K562 (cell line): Measurements from ENCODE around the gene KIF14. TPM values are rescaled to one million over a fixed set of nuclear protein-coding genes. Genes with fewer than 3 reads are reported as not detected.

ENCODE experiments used
- ATAC-seq: fragments of 200-7000 bp; cut with Tn5 transposase; 3 replicates; pipeline ENCODE4 v1.9.1; 2020; ENCODE audit warnings: moderate library complexity
- BruUV-seq: library from RNA; stranded (reverse); fragments of 400-500 nt; replicated peaks from 2 replicates; lab custom pipeline; 2021; lab: Mats Ljungman, UMichigan
- CTCF ChIA-PET: fragments of 300-600 bp; formaldehyde crosslinking; extraction: SDS; loops from one replicate; lab custom pipeline; 2021; ENCODE audit warnings: low intra/inter-chr PET ratio; lab: Yijun Ruan, JAX
- POLR2A ChIA-PET: fragments of 300-600, 350-650 bp; sonication (Branson Sonifier 250); formaldehyde crosslinking; extraction: SDS; loops from one replicate; lab custom pipeline; 2021; ENCODE audit warnings: antibody characterized with exemption, inconsistent platforms; lab: Yijun Ruan, JAX
- DNase-seq, 4 experiments: peaks; one replicate each; pipeline versions ENCODE4 v3.0.0 to v3.0.0-alpha.2; 2011 to 2018; ENCODE audit warnings: low spot score in 3 of 4, mixed read lengths in 3 of 4; ENCODE audit errors: extremely low read depth in 1 of 4
- FAIRE-seq: peaks from 2 replicates; lab custom pipeline; 2011; peaks lifted over from hg19 to GRCh38; lab: Jason Lieb, UNC
- H2AFZ ChIP-seq: 2 replicates; pipeline ENCODE4 v1.6.0; 2011; ENCODE audit warnings: low read depth, low read length, control low read depth, inconsistent platforms
- H3K27ac ChIP-seq: fragments of 200-600 bp; 3 replicates; pipeline ENCODE4 v1.8.0; 2011; ENCODE audit warnings: low read depth, mild to moderate bottlenecking, control low read depth, inconsistent platforms, low read length, moderate library complexity, mixed read lengths; ENCODE audit errors: extremely low read depth
- H3K27me3 ChIP-seq, 2 experiments: fragments of 300-600 bp in 1 of 2; 2 replicates in 1 of 2; 3 replicates in 1 of 2; pipeline versions ENCODE4 v1.6.0 to v1.8.0; 2011; ENCODE audit warnings: inconsistent platforms in 2 of 2, low read length in 2 of 2, mild to moderate bottlenecking in 1 of 2, mixed read lengths in 1 of 2, moderate library complexity in 1 of 2; ENCODE audit not compliant: control insufficient read depth in 2 of 2, insufficient read depth in 2 of 2
- H3K36me3 ChIP-seq: fragments of 300-600 bp; 3 replicates; pipeline ENCODE4 v1.8.0; 2011; ENCODE audit warnings: mild to moderate bottlenecking, low read length, inconsistent platforms; ENCODE audit not compliant: control insufficient read depth, insufficient read depth
- H3K4me1 ChIP-seq, 2 experiments: fragments of 200-600 bp in 1 of 2; replicated peaks in 1 of 2; 2 replicates in 1 of 2; 3 replicates in 1 of 2; pipeline versions ENCODE4 v1.5.1 to v1.8.0; 2011; ENCODE audit warnings: inconsistent platforms in 2 of 2, low read length in 2 of 2, mild to moderate bottlenecking in 1 of 2, mixed read lengths in 1 of 2, moderate library complexity in 1 of 2; ENCODE audit not compliant: control insufficient read depth in 2 of 2, insufficient read depth in 2 of 2
- H3K4me2 ChIP-seq: 2 replicates; pipeline ENCODE4 v1.6.1; 2011; ENCODE audit warnings: low read length, control low read depth, inconsistent platforms, mixed read lengths; ENCODE audit not compliant: insufficient read depth
- H3K4me3 ChIP-seq: fragments of 200-600 bp; sonication (generic), shearing (Covaris generic); 2 replicates; pipeline ENCODE4 v1.5.1; 2016; ENCODE audit warnings: control low read depth, inconsistent platforms
- H3K79me2 ChIP-seq: fragments of 200-600 bp; 3 replicates; pipeline ENCODE4 v1.8.0; 2011; ENCODE audit warnings: low read length, inconsistent platforms; ENCODE audit not compliant: control insufficient read depth, insufficient read depth
- H3K9ac ChIP-seq, 2 experiments: 2 replicates each; pipeline versions ENCODE4 v1.6.0 to v1.6.1; 2011; ENCODE audit warnings: low read depth in 2 of 2, low read length in 2 of 2, control low read depth in 1 of 2, inconsistent platforms in 1 of 2, mild to moderate bottlenecking in 1 of 2, mixed read lengths in 1 of 2; ENCODE audit not compliant: insufficient read depth in 1 of 2
- H3K9me1 ChIP-seq: one replicate; pipeline ENCODE4 v1.6.0; 2011; ENCODE audit warnings: inconsistent platforms, mild to moderate bottlenecking, low read length, moderate library complexity; ENCODE audit not compliant: control insufficient read depth, insufficient read depth
- H3K9me3 ChIP-seq: replicated peaks from 2 replicates; pipeline ENCODE4 v1.5.1; 2011; ENCODE audit warnings: low read depth, low read length, inconsistent platforms; ENCODE audit not compliant: control insufficient read depth, insufficient read depth
- H4K20me1 ChIP-seq: replicated peaks from 2 replicates; pipeline ENCODE4 v1.6.1; 2011; ENCODE audit warnings: low read length, inconsistent platforms, mixed read lengths; ENCODE audit not compliant: control insufficient read depth, insufficient read depth
- BCOR ChIP-seq: fragments of 450-650 bp; IDR thresholded peaks from 2 replicates; pipeline ENCODE4 v1.6.1; 2016
- CBX3 ChIP-seq, 2 experiments: IDR thresholded peaks; 1 replicate in 1 of 2; 2 replicates in 1 of 2; pipeline ENCODE4 v1.6.1; 2012; ENCODE audit warnings: inconsistent platforms in 2 of 2, low read length in 2 of 2, borderline replicate concordance in 1 of 2, control low read depth in 1 of 2
- CBX5 ChIP-seq: IDR thresholded peaks from 2 replicates; pipeline ENCODE4 v1.6.1; 2014; ENCODE audit warnings: low read depth, borderline replicate concordance
- HDAC1 ChIP-seq, 2 experiments: fragments of 450-650 bp; IDR thresholded peaks; 2 replicates each; pipeline ENCODE4 v1.6.1; 2016 to 2017; ENCODE audit warnings: inconsistent platforms in 1 of 2, mild to moderate bottlenecking in 1 of 2, moderate library complexity in 1 of 2
- HLTF ChIP-seq: fragments of 450-650 bp; IDR thresholded peaks from 2 replicates; pipeline ENCODE4 v1.6.1; 2016
- KDM1A ChIP-seq, 2 experiments: fragments of 450-650 bp; IDR thresholded peaks; 2 replicates each; pipeline ENCODE4 v1.6.1; 2016; ENCODE audit warnings: mild to moderate bottlenecking in 2 of 2
- KLF6 ChIP-seq: fragments of 250-450 bp; sonication (Bioruptor Pico); IDR thresholded peaks from 2 replicates; pipeline ENCODE4 v1.4.0; 2020; ENCODE audit warnings: mild to moderate bottlenecking, moderate library complexity, borderline replicate concordance
- PHF20 ChIP-seq: fragments of 450-650 bp; IDR thresholded peaks from 2 replicates; pipeline ENCODE4 v1.6.1; 2018; ENCODE audit not compliant: partially characterized antibody
- RBM25 ChIP-seq: fragments of 200-400 bp; formaldehyde crosslinking; IDR thresholded peaks from 2 replicates; pipeline ENCODE4 v1.6.1; 2018; ENCODE audit warnings: low read length, low read depth, moderate library complexity; ENCODE audit not compliant: severe bottlenecking
- RCOR1 ChIP-seq, 2 experiments: IDR thresholded peaks; 2 replicates each; pipeline ENCODE4 v1.6.1; 2012; ENCODE audit warnings: low read depth in 2 of 2, low read length in 2 of 2, borderline replicate concordance in 1 of 2, improper control_type of control experiment in 1 of 2
- SNAPC5 ChIP-seq: fragments of 250-450 bp; sonication (Bioruptor Pico); IDR thresholded peaks from 2 replicates; pipeline ENCODE4 v1.8.0; 2021; ENCODE audit warnings: moderate library complexity, mild to moderate bottlenecking, inconsistent platforms
- TEAD1 ChIP-seq, 2 experiments: fragments of 450-650 bp in 1 of 2; sonication (generic) in 1 of 2; formaldehyde crosslinking; IDR thresholded peaks; 2 replicates each; pipeline versions ENCODE4 v1.4.0 to v1.8.0; 2020 to 2022; ENCODE audit warnings: mild to moderate bottlenecking in 2 of 2, missing genetic modification reagents in 1 of 2
- WHSC1 ChIP-seq: IDR thresholded peaks from one replicate; pipeline ENCODE4 v1.6.1; 2012; ENCODE audit warnings: low read length, control low read depth, inconsistent platforms
- WGBS: fragments of 100-300 bp; shearing (Covaris generic); methylation state at CpG from one replicate; pipeline ENCODE4 v1.1.6; 2016; ENCODE audit warnings: low coverage, mixed read lengths; ENCODE audit not compliant: insufficient coverage; ENCODE audit errors: missing lambda C conversion rate; 5-methylcytosine and 5-hydroxymethylcytosine counted together
- in situ Hi-C: fragments of 300-500 bp; cut with MboI; formaldehyde crosslinking; loops from 4 replicates; pipeline ENCODE4 v1.15.0; 2018; ENCODE audit warnings: inconsistent platforms, mixed read lengths
- intact Hi-C: fragments of 100-400 bp; cut with micrococcal nuclease; formaldehyde crosslinking; loops from 2 replicates; pipeline ENCODE4 v1.14.2; 2022
- polyA plus RNA-seq, 8 experiments: library from polyadenylated mRNA; depleted of rRNA in 4 of 8; stranded (reverse) in 5 of 8; unstranded in 3 of 8; fragments of >200 nt; fragmentation: Nextera tagmentation in 2 of 8; fragmentation: Illumina TruSeq in 1 of 8; extraction: Ambion mirVana in 2 of 8; extraction: Trizol in 1 of 8; gene quantifications; 2 replicates each; pipeline versions ENCODE4 v1.2.1 to v1.2.3, GENCODE V29; 2011 to 2014; ENCODE audit warnings: inconsistent platforms in 1 of 8, missing spikeins in 1 of 8
- total RNA-seq, 7 experiments: library from RNA; depleted of rRNA in 6 of 7; stranded (reverse); fragments of >200 nt in 6 of 7; fragmentation: Illumina TruSeq in 2 of 7; extraction: Trizol in 2 of 7; gene quantifications; 2 replicates each; pipeline versions ENCODE4 v1.2.1 to v1.2.3, GENCODE V29; 2011 to 2021; ENCODE audit warnings: low replicate concordance in 1 of 7

KIF14 gene
- total and polyA plus RNA-seq, 9 of the 15 experiments (the other 6 are each of a cell fraction or from before 2014, with no cell fraction given): 11.5 to 47.4 (median 29.0) TPM

DNA sequence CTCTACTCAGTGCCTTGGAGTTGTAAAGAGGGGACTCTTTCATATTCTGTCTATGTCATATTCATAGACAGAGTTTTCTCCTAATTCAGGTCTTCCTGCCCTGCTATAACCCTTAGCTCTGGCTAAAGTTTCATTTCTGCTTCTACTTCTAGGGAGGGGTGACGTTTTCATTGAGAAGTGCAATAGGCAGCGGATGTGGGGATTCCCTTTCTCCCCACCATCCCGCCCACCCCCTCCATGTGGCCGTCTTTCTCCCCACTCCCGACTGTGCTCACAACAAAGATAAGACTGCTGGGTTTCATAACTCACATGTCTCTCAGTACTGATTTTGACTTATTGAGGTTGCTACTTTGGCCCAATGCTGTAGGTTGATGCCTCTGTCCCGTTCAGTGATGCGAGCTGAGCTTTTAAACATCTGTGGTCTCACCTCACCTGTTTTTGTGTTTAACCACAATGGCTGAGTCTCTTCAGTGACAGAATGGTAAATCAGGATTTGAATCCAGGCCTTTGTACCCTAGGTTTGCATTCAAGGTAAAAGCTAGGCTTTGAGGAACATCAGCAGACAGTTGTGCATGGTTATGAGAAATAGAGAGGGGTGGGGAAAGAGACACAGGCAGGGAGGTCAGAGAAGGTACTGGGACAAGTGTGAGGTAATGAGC lies 7.8 kb upstream of the KIF14 start:
- DNase-seq: peak in 1 of 4 experiments; percentile 30
- TF ChIP-seq KDM1A (IDR thresholded peaks at IDR 0.05) (peak; percentile 21 to 36; a peak in 1 of 4 replicates), RBM25 (peak; percentile 10), HDAC1 (IDR thresholded peaks at IDR 0.05) (peak; percentile 24 to 72; a peak in 1 of 4 replicates), HLTF (no peak), CBX3 (IDR thresholded peaks at IDR 0.05; ENCODE audit: borderline replicate concordance in 1 of 2, low read length in 2 of 2) (peak in 1 of 2 experiments; percentile 51; a peak in 1 of 3 replicates), BCOR (peak; percentile 61; the same call in 1 of the 2 replicates), KLF6 (CRISPR knock-in tag) (no peak), RCOR1 (IDR thresholded peaks at IDR 0.05; ENCODE audit: borderline replicate concordance in 1 of 2, low read depth in 2 of 2, low read length in 2 of 2) (0 out of 4 replicates have a peak, but pooled peaks of 1 of the 2 experiments have one; percentile 3), SNAPC5 (CRISPR knock-in tag) (no peak), TEAD1 (CRISPR knock-in tag; IDR thresholded peaks at IDR 0.05) (no peak), CBX5 (0 out of 2 replicates have a peak, but pooled peaks have one; percentile 24), WHSC1 (no peak), PHF20 (no peak)
- TF ChIP-seq, all 486 proteins: peak for 7
- POLR2A ChIA-PET: interaction anchor here (0.6 to 0.9 kb wide), 4 partner anchors 13 to 530 kb away, joined by 3 to 6 read pairs (median 4); no protein-coding TSS in a partner anchor
- ATAC-seq (peak; percentile 57), FAIRE-seq (peak; percentile 19)
- Histone ChIP-seq H3K79me2 (no peaks in the 10 kb centered on the region), H3K27me3 (no peaks in the 10 kb centered on the region), H3K4me2 (no peak overlapping the region), H4K20me1 (no peaks in the 10 kb centered on the region), H3K9me1 (no peaks in the 10 kb centered on the region), H3K36me3 (no peaks in the 10 kb centered on the region), H3K4me3 (no peak overlapping the region), H3K4me1 (peaks cover 0 to 10% of the 10 kb centered on the region in 2 experiments; a peak in 2 of 5 replicates), H3K9ac (peak overlapping the region in 1 of 2 experiments; percentile 11; a peak in 1 of 4 replicates), H3K27ac (no peak overlapping the region), H3K9me3 (no peaks in the 10 kb centered on the region), H2AFZ (peak overlapping the region; percentile 70)
- 25% methylated on average over 6 of the region's 7 CpGs for WGBS
- in situ Hi-C loops (no loop called here), intact Hi-C loops (loop anchor here (5.0 kb wide), 1 partner anchor 109 kb away; the partner anchor contains the start of gene CAMSAP2)
- CTCF ChIA-PET: no interaction called here
- BruUV-seq: no TSS peak
